PC-9 (cell line): ENCODE data around the gene SFT2D2.
"Not testable (repeated sequence)": the region's sequence is repeated elsewhere in the genome, so short reads cannot be mapped to it uniquely, and the experiment has no call there.

Experiments used
- CTCF ChIP-seq: fragments of 200-600 bp; sonication (generic); conservative IDR thresholded peaks from 2 replicates; pipeline ENCODE4 v1.6.1; 2017; ENCODE audit warnings: mixed run types, antibody characterized with exemption, mild to moderate bottlenecking, moderate library complexity
- EZH2 ChIP-seq: fragments of 200-600 bp; sonication (generic); IDR thresholded peaks from 2 replicates; pipeline ENCODE4 v1.8.0; 2017; ENCODE audit warnings: antibody characterized with exemption, low read depth

GRCh38 chr1:168181063-168181720, 44.6 kb upstream of the SFT2D2 start:
- TF ChIP-seq CTCF, EZH2: not testable (repeated sequence)
